ENCODE measurements around the gene SIPA1L3. TPM values are rescaled to one million over a fixed set of nuclear protein-coding genes. Genes with fewer than 3 reads are reported as not detected.
"Not testable (repeated sequence)": the region's sequence is repeated elsewhere in the genome, so short reads cannot be mapped to it uniquely, and the experiment has no call there.

SIPA1L3 gene
- total RNA-seq, 1 experiment from 2014 or later: 4.4 TPM

DNA sequence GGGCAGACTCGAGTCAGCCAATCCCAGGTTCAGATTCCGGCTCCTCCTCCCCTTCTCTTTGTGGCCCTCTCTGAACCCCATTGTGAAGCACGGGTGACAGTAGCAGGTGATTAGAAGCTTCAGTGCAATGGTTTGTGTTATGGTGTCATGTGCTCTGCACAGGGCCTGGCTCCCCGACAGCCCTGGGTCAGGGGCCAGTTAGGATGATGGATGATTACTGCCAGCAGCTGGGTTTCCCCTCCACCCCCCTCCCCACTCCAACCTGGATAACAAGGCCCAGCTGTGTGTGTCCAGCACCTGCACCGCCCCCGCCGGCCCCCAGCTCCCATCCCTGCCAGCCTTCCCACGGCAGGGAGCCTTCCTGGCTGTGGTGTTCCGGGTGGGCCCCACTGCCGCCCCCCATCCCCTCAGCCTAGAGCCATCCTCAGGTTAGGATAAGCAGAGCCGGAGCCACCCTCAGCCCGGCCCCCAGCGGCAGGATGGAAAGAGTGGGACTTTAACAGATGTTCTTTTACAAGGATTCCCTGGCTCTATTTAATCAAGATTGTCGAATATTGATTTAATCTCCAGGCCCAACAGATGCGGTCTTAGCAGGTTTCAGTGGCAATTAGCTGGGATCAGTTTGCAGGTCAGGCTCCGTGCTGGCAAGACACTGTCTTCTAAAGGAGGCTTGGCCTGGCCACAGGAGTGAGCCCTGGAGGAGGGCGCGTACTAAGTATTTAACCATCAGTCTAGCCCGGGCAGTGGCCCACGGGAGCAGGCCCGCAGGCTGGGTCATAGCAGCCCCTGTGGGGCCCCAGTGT is 156.2 kb downstream of the SIPA1L3 start:
- peak; percentile 54 for DNase-seq (ENCODE audit: low read depth, low spot score)
- in situ Hi-C loops (cut with HindIII; ENCODE audit: low pct_unique_long_range_greater_than_20kb, low sequenced_read_pairs): no loop called here

DNA sequence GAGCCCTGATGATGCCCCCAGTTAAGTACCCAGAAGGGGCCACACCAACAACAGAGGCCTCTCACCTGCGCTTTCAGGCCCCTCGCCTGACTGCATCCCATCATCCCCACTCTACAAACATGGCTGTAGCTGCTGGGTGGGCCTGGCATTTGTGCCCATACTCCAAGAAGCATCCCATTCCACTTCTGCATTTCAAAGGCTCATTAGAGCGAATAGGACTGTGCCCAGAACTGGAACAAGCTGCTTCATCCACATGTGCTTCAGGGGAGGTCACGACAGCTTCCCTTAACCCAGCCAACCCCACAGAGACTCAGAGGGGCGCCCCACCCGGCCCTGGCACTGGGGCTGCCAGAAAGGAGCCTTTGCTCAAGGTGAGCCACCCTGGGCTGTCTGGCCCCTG is 156.9 kb downstream of the SIPA1L3 start:
- in situ Hi-C loops (cut with HindIII; ENCODE audit: low pct_unique_long_range_greater_than_20kb, low sequenced_read_pairs): no loop called here
- DNase-seq (ENCODE audit: low read depth, low spot score): no peak

DNA sequence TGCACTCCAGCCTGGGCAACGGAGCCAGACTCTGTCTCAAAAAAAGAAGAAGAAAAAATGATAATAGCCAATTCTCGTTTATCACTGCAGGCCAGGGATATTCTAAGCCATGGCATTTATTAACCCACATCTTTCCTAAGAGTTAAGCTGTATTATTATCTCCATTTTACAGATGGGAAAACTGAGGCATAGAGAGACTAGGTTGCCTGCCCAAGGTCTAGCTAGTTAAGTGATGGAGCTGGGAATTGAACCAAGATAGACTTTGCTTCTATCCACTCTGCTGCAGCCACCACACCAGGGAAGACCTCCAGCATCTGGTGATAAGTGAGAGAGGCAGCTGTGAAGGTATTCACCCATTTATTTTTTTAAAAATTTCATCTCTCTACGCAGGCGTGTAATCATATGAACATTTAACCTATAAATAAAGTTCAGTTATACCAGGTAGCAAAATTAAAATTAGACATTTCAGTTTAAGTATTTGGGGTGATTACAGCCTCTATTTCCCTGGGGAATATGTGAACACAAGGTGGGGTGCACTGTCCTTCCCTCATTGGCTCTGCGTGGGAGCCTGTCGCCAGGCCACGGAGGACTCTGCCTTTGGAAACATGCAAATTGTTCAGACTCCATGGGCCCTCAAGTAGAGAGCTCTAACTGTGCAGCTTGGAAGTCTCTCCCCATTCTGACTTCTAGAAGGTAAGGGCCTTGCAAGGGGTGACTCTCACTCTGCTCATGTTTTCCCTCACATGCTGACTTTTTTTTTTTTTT is 157.8 kb downstream of the SIPA1L3 start:
- in situ Hi-C loops (cut with HindIII; ENCODE audit: low pct_unique_long_range_greater_than_20kb, low sequenced_read_pairs): no loop called here

DNA sequence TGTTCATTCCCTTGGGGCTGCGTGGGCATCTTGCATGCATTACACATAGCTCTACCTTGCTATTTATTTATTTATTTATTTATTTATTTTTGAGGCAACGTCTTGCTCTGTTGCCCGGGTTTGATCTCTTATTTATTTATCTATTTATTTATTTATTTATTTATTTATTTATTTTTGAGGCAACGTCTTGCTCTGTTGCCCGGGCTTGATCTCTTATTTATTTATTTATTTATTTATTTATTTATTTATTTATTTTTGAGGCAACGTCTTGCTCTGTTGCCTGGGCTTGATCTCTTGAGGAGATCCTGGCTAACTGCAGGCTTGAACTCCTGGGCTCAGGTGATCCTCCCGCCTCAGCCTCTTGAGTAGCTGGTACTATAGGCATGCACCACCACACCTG is 158.8 kb downstream of the SIPA1L3 start:
- in situ Hi-C loops (cut with HindIII; ENCODE audit: low pct_unique_long_range_greater_than_20kb, low sequenced_read_pairs): not testable (repeated sequence)

More for the DNA sequence above, 157.8 kb downstream of the SIPA1L3 start:
- DNase-seq (ENCODE audit: low read depth, low spot score): no peak

DNA sequence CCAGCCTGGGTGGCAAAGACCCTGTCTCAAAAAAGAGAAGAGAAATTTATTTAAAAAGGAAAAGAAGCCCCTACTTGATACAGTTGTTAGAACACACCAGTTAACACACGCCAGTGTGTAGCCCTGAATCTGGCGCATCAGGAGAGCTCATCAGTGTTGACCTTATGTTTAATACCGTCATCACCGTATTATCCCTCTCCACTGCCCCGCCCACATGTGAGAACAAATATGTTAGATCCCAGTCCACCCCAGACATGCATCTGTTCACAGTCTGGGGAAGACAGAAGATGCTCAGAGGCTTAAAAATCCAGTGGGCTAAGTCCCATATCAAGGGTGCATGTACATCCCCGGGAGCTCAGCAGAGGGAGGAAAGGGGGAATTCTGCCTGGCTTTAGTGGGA is 161.8 kb downstream of the SIPA1L3 start:
- no peak for DNase-seq (ENCODE audit: low read depth, low spot score)
- in situ Hi-C loops (cut with HindIII; ENCODE audit: low pct_unique_long_range_greater_than_20kb, low sequenced_read_pairs): no loop called here

More for the DNA sequence above, 158.8 kb downstream of the SIPA1L3 start:
- not testable (repeated sequence) for DNase-seq (ENCODE audit: low read depth, low spot score)

DNA sequence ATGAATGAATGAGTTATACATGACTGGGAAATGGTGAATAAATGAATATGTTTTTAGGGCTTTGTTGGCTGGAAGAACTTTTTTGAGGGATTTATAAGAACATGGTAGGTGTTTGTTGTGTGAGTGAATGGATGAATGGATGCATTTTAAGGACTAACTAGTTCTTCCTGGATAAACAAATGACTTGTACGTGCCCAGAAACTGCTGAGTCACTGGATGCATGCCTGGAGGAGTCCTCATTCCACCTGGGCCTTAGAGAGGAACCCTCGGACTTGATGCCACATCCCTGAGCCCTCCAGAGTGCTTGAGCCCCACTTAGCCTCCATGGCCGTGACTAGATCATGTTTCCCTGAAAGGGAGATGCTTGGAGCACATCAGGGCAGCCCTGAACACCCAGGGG is 163.6 kb downstream of the SIPA1L3 start:
- in situ Hi-C loops (cut with HindIII; ENCODE audit: low pct_unique_long_range_greater_than_20kb, low sequenced_read_pairs): no loop called here
- no peak for DNase-seq (ENCODE audit: low read depth, low spot score)

DNA sequence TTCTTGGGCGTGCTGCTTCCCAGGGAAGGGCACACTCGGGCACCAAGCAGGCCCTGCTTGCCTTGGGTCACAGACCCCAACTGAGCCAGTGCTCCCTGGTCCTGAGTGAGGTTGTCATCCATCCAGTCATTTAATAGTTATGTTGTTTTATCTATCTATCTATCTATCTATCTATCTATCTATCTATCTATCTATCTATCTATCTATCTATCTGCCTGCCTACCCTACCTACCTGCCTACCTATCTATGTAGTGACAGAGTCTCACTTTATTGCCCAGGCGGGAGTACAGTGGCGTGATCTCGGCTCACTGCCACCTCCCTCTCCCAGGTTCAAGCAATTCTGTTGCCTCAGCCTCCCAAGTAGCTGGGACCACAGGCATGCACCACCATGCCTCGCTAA is 164.0 kb downstream of the SIPA1L3 start:
- in situ Hi-C loops (cut with HindIII; ENCODE audit: low pct_unique_long_range_greater_than_20kb, low sequenced_read_pairs); DNase-seq (ENCODE audit: low read depth, low spot score): not testable (repeated sequence)

DNA sequence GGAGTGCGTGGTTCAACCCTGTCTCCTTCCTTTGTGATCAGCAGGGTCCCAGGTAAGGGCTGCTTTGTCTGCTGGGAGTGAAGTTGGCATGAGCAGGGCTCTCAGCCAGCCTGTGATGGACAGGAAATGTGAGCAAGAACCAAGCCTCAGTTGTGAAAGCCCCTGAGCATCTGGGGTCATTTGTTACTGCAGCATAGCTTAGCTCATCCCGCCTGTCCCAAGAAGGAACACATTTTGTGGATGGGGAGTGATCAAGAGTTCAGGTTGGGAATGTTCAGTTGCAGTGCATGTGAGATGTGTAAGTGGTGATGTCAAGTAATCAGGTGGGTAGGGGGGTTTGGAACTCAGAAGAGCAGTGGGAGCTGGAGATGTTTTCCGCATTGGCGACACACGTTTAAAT is 164.6 kb downstream of the SIPA1L3 start:
- in situ Hi-C loops (cut with HindIII; ENCODE audit: low pct_unique_long_range_greater_than_20kb, low sequenced_read_pairs): no loop called here

DNA sequence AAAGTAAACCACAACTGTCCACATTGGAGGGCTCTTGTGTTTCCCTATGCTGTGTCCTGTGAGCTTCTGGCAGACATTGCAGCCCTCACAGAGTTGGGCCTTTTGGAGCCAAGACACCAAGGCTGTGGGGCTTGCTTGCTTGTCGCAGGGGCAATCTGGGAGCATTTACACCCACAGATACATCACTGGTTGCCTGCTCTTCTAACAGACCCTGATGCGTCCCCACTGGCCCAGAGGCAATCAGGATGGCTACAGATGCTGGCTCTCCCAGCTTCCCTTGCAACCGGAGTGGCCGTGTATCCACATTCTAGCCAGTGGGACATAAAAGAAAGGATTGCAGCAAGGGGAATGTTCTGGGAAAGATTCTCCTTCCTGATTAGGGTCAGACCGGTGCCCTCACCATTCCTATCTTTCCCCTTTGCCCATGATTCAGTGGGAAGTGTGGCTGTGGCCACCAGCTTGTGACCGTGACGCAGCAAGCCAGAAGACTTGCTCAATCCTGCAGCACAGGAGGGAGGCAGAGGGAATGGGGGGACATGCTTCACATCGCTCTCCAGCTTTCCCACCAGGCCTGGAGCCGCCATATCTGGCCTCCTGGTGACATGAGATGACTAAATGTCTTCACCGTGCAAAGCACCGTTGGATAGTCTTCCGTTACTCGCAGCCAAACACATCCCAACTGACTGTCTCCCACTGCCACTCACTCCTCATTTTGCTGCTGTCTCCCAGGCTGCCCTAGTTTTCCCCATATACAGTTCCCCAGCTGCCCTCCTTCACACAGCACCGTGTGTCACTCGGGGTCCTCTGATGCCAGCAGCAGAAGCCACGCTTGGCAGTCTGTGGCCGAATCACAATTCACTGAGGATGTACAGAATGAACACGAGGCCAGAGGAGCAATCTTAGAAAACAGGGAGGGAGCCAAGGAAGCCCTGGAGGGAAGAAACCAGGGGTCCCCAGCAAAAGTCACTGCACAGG is 166.1 kb downstream of the SIPA1L3 start:
- no peak for DNase-seq (ENCODE audit: low read depth, low spot score)
- in situ Hi-C loops (cut with HindIII; ENCODE audit: low pct_unique_long_range_greater_than_20kb, low sequenced_read_pairs): no loop called here

More for the DNA sequence above, 164.6 kb downstream of the SIPA1L3 start:
- DNase-seq (ENCODE audit: low read depth, low spot score): no peak

DNA sequence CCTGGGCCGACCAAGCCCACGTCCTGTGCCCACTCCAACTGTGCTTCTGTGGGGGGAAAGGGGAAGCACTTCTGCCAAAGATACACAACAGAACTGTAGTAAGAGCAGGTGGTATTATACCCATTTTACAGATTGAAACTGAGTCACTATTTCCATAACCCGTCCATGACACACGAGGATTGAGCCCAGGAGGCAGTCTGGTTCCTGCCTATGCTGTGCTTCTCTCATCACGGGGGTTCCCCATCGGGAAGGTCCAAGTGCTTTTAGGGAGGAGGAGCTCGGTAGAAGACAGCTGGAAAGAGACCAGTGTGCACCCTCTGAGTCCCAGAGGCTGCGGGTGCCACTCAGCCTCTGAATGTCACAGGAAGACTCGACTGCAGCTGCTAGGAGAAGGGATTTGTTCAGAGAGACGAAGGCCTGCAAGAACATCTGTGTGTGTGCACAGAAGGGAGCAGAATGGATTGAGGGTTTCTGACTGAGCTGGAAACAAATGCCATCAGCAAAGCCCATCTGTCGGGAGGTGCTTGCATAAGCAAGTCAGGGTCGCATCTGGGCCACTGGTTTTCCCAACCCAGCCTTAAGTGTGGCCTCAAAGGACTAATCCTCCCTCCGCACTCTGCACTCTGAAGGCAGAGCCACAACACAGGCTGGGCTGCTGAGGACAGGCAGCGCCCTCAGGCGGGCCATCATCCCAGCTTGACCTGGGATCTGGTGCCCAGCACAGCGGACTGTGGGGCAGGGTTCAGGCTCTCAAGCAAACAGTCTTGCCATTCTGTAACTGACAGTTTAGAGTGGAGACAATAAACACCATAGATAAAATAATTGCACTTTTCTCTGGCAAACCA is 167.1 kb downstream of the SIPA1L3 start:
- in situ Hi-C loops (cut with HindIII; ENCODE audit: low pct_unique_long_range_greater_than_20kb, low sequenced_read_pairs): no loop called here
- no peak for DNase-seq (ENCODE audit: low read depth, low spot score)

DNA sequence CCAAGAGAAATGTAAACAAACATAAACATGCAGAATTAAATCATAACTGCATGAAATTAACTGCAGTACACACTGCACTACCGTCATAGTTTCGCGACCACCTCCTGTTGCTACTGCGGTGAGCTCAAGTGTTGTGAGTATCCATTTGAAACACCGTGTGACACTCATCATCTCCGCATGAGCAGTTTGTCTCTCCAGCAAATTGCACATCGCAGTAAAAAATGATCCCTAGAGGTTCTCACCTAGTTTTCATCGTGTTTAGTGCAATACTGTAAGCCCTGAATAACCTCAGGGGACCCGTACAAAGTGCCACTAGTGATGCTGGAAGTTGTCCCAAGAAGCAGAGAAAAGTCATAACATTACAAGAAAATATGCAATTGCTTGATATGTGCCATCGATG is 169.3 kb downstream of the SIPA1L3 start:
- no peak for DNase-seq (ENCODE audit: low read depth, low spot score)
- in situ Hi-C loops (cut with HindIII; ENCODE audit: low pct_unique_long_range_greater_than_20kb, low sequenced_read_pairs): no loop called here

DNA sequence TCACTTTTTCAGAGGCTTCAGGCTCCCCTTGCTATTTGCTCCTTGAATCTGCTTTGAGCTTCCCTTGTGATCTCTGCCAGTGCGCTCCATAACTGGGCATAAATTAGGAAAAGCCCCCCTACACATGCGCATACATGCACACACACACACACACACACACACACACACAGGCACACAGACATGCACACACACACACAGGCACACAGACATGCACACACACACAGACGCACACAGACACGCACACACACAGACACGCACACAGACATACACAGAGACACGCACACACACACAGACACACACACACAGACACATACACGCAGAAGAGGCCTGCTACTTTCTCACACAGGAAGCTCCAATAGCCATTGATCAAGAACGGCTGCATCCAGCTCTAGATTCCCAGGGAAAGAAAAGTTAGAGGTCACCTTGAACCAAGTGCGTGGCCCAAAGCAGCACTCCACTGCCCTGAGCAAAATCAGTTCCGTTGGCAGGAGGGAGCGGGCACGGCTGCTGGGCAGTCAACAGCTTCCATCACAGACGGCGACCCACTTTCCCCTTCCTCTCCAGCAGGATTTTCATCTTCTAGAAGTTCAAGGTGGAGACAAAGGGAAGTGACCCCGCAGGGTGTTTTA is 171.4 kb downstream of the SIPA1L3 start:
- in situ Hi-C loops (cut with HindIII; ENCODE audit: low pct_unique_long_range_greater_than_20kb, low sequenced_read_pairs): no loop called here
- DNase-seq (ENCODE audit: low read depth, low spot score): no peak

DNA sequence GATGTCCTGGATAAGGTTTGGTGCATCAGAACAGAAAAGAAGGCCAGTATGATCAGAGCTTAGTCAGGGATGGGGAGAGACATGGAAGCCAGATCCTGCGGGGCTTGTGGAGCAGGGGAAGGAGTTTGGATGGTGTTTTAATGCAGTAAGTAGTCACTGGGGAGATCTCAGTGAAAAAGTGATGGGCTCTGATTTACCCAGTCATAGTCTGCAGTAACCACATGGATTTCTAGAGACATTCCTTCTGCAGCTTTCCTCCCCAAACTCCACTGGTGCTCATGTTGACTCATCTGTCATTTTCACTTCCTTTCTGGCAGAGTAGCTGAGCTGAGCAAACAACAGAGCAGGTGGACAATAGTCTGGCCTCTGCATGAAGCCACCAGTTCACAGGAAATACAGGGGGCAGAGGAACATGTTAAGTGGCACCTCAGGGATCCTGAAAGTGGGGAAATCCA is 172.9 kb downstream of the SIPA1L3 start:
- in situ Hi-C loops (cut with HindIII; ENCODE audit: low pct_unique_long_range_greater_than_20kb, low sequenced_read_pairs): no loop called here
- DNase-seq (ENCODE audit: low read depth, low spot score): no peak

DNA sequence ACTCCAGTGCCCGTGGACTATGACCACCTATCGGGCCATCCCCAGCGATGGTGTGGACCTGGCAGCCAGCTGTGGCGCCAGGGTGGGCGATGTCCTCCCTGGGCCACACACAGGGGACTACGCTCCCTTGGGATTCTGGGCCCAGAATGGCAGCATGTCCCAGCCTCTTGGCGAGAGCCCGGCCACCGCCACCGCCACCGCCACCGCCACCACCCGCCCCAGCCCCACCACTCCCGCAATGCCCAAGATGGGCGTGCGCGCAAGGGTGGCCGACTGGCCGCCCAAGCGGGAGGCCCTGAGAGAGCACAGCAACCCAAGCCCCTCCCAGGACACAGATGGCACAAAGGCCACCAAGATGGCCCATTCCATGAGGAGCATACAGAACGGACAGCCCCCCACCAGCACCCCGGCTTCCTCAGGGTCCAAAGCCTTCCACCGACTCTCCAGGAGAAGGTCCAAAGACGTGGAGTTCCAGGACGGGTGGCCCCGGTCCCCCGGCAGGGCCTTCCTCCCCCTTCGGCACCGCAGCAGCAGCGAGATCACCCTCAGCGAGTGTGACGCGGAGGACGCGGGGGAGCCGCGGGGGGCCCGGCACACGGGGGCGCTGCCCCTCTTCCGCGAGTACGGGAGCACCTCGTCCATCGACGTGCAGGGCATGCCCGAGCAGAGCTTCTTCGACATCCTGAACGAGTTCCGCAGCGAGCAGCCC is 174.7 kb downstream of the SIPA1L3 start:
- no peak for DNase-seq (ENCODE audit: low read depth, low spot score)
- in situ Hi-C loops (cut with HindIII; ENCODE audit: low pct_unique_long_range_greater_than_20kb, low sequenced_read_pairs): no loop called here

DNA sequence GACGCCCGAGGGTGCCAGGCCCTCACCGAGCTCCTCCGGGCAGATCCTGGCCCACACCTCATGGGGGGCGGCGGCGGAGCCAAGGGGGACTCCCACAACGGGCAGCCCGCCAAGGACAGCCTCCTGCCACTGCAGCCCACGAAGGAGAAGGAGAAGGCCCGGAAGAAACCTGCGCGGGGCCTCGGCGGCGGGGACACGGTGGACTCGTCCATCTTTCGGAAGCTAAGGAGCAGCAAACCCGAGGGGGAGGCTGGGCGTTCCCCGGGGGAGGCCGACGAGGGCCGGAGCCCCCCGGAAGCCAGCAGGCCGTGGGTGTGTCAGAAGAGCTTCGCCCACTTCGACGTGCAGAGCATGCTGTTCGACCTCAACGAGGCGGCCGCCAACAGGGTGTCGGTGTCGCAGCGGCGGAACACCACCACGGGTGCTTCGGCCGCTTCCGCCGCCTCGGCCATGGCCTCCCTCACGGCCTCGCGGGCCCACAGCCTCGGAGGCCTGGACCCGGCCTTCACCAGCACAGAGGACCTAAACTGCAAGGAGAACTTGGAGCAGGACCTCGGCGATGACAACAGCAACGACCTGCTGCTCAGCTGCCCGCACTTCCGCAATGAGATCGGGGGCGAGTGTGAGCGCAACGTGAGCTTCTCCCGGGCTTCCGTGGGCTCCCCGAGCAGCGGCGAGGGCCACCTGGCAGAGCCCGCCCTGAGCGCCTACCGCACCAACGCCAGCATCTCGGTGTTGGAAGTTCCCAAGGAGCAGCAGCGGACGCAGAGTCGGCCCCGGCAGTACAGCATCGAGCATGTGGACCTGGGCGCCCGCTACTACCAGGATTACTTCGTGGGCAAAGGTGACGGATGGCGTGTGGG is 175.5 kb downstream of the SIPA1L3 start:
- in situ Hi-C loops (cut with HindIII; ENCODE audit: low pct_unique_long_range_greater_than_20kb, low sequenced_read_pairs): no loop called here
- no peak for DNase-seq (ENCODE audit: low read depth, low spot score)
